HepG2 (cell line): Measurements from ENCODE around the gene SCYGR8. TPM values are rescaled to one million over a fixed set of nuclear protein-coding genes. Genes with fewer than 3 reads are reported as not detected.
A peak's percentile ranks its signal among the peaks of the same experiment; 100 is the strongest.

Experiments used
- ATAC-seq: fragments of 200-7000 bp; cut with Tn5 transposase; 3 replicates; pipeline ENCODE4 v1.9.1; 2020; ENCODE audit warnings: mild to moderate bottlenecking, moderate library complexity
- BruUV-seq: library from RNA; stranded (reverse); fragments of 400-500 nt; replicated peaks from 2 replicates; lab custom pipeline; 2021; lab: Mats Ljungman, UMichigan
- CTCF ChIA-PET: fragments of 300-600 bp; formaldehyde crosslinking; extraction: SDS; loops from one replicate; lab custom pipeline; 2021; ENCODE audit warnings: low total read pairs, inconsistent platforms, low intra/inter-chr PET ratio; lab: Yijun Ruan, JAX
- POLR2A ChIA-PET: fragments of 350-600 bp; sonication (Branson Sonifier 250); formaldehyde crosslinking; loops from one replicate; lab custom pipeline; 2020; ENCODE audit warnings: antibody characterized with exemption, inconsistent platforms; lab: Yijun Ruan, JAX
- DNase-seq: peaks from one replicate; pipeline ENCODE4 v3.0.0-alpha.2; 2015; ENCODE audit warnings: low spot score
- FAIRE-seq: peaks from 3 replicates; lab custom pipeline; 2011; peaks lifted over from hg19 to GRCh38; lab: Jason Lieb, UNC
- H2AFZ ChIP-seq: one replicate; pipeline ENCODE4 v1.6.1; 2011; ENCODE audit warnings: low read length, inconsistent platforms
- H3K27ac ChIP-seq: fragments of 300-600 bp; 3 replicates; pipeline ENCODE4 v1.8.0; 2011; ENCODE audit warnings: mixed run types, mild to moderate bottlenecking, mixed read lengths, low read length, inconsistent platforms; ENCODE audit not compliant: insufficient read depth; ENCODE audit errors: extremely low read length
- H3K27me3 ChIP-seq, 2 experiments: fragments of 200-600 bp in 1 of 2; 2 replicates in 1 of 2; 3 replicates in 1 of 2; pipeline versions ENCODE4 v1.6.0 to v1.8.0; 2011; ENCODE audit warnings: low read length in 2 of 2, mild to moderate bottlenecking in 2 of 2, moderate library complexity in 2 of 2, inconsistent platforms in 1 of 2; ENCODE audit not compliant: insufficient read depth in 2 of 2, control insufficient read depth in 1 of 2
- H3K36me3 ChIP-seq, 2 experiments: fragments of 200-600 bp in 1 of 2; replicated peaks in 1 of 2; 2 replicates in 1 of 2; 3 replicates in 1 of 2; pipeline versions ENCODE4 v1.5.1 to v1.8.0; 2011; ENCODE audit warnings: low read length in 2 of 2, inconsistent platforms in 1 of 2; ENCODE audit not compliant: insufficient read depth in 2 of 2, control insufficient read depth in 1 of 2
- H3K4me1 ChIP-seq: 2 replicates; pipeline ENCODE4 v1.5.1; 2012; ENCODE audit warnings: low read length, inconsistent platforms; ENCODE audit not compliant: insufficient read depth
- H3K4me2 ChIP-seq: 2 replicates; pipeline ENCODE4 v1.6.0; 2011; ENCODE audit warnings: low read depth, low read length, inconsistent platforms
- H3K4me3 ChIP-seq, 3 experiments: fragments of 200-600 bp in 1 of 3; sonication (generic), shearing (Covaris generic) in 1 of 3; replicated peaks in 1 of 3; 2 replicates each; pipeline ENCODE4 v1.5.1; 2011 to 2016; ENCODE audit warnings: low read length in 3 of 3, inconsistent platforms in 2 of 3, low read depth in 2 of 3, mild to moderate bottlenecking in 2 of 3, control low read depth in 1 of 3, mixed read lengths in 1 of 3; ENCODE audit not compliant: insufficient read depth in 1 of 3
- H3K79me2 ChIP-seq: one replicate; pipeline ENCODE4 v1.6.1; 2011; ENCODE audit warnings: low read length, inconsistent platforms; ENCODE audit not compliant: insufficient read depth
- H3K9ac ChIP-seq: 2 replicates; pipeline ENCODE4 v1.6.0; 2011; ENCODE audit warnings: mild to moderate bottlenecking, low read depth, low read length, inconsistent platforms; ENCODE audit not compliant: insufficient read depth
- H3K9me3 ChIP-seq: 2 replicates; pipeline ENCODE4 v1.5.1; 2012; ENCODE audit warnings: mild to moderate bottlenecking, low read length
- H4K20me1 ChIP-seq: 2 replicates; pipeline ENCODE4 v1.6.0; 2011; ENCODE audit warnings: inconsistent platforms, mild to moderate bottlenecking, low read length, moderate library complexity; ENCODE audit not compliant: insufficient read depth
- ARID5B ChIP-seq: IDR thresholded peaks from 2 replicates; pipeline ENCODE4 v1.4.0; 2020; ENCODE audit warnings: mild to moderate bottlenecking, missing genetic modification reagents
- ATAD3A ChIP-seq: sonication (generic); formaldehyde crosslinking; IDR thresholded peaks from 2 replicates; pipeline ENCODE4 v1.4.0; 2020; ENCODE audit warnings: missing genetic modification reagents
- CHCHD3 ChIP-seq: sonication (generic); formaldehyde crosslinking; IDR thresholded peaks from 2 replicates; pipeline ENCODE4 v1.8.0; 2022; ENCODE audit warnings: mild to moderate bottlenecking, missing genetic modification reagents, moderate library complexity
- CREB1 ChIP-seq, 2 experiments: fragments of 450-650 bp in 1 of 2; IDR thresholded peaks; 2 replicates each; pipeline ENCODE4 v1.6.1; 2016 to 2017; ENCODE audit warnings: control low read depth in 1 of 2, mild to moderate bottlenecking in 1 of 2, missing compliant biosample characterization in 1 of 2, missing genetic modification characterization in 1 of 2
- FOXK1 ChIP-seq: sonication (generic); formaldehyde crosslinking; IDR thresholded peaks from 2 replicates; pipeline ENCODE4 v1.4.0; 2020; ENCODE audit warnings: low read depth, missing genetic modification reagents, borderline replicate concordance
- HES4 ChIP-seq: sonication (generic); formaldehyde crosslinking; IDR thresholded peaks from 2 replicates; pipeline ENCODE4 v1.9.0; 2021; ENCODE audit warnings: mild to moderate bottlenecking, missing genetic modification reagents, borderline replicate concordance
- RERE ChIP-seq: IDR thresholded peaks from 2 replicates; pipeline ENCODE4 v1.6.1; 2016; ENCODE audit warnings: low read depth, missing genetic modification reagents, missing compliant biosample characterization
- ZNF563 ChIP-seq: sonication (generic); formaldehyde crosslinking; IDR thresholded peaks from 2 replicates; pipeline ENCODE4 v1.8.0; 2022; ENCODE audit warnings: mild to moderate bottlenecking, moderate library complexity, missing genetic modification reagents
- ZNF605 ChIP-seq: sonication (generic); formaldehyde crosslinking; IDR thresholded peaks from 2 replicates; pipeline ENCODE4 v1.8.0; 2022; ENCODE audit warnings: mild to moderate bottlenecking, missing genetic modification reagents
- WGBS: methylation state at CpG from one replicate; pipeline ENCODE4 v1.1.6; 2017; ENCODE audit warnings: low lambda C conversion rate; 5-methylcytosine and 5-hydroxymethylcytosine counted together
- in situ Hi-C: cut with HindIII; loops from 2 replicates; pipeline ENCODE4 v1.10.0; 2017; ENCODE audit warnings: low pct_unique_long_range_greater_than_20kb; ENCODE audit not compliant: extremely low pct_ligation_motif_present
- intact Hi-C: fragments of 100-400 bp; cut with micrococcal nuclease; formaldehyde crosslinking; loops from one replicate; pipeline ENCODE4 v1.10.0; 2022; ENCODE audit not compliant: unreplicated experiment
- polyA plus RNA-seq, 8 experiments: library from polyadenylated mRNA; depleted of rRNA in 3 of 8; stranded (reverse) in 7 of 8; unstranded in 1 of 8; fragments of >200 nt; fragmentation: Illumina TruSeq in 4 of 8; extraction: Trizol in 4 of 8; gene quantifications; 2 replicates each; pipeline versions ENCODE4 v1.2.1 to v1.2.3, GENCODE V29; 2011 to 2016; ENCODE audit warnings: low read depth in 4 of 8, missing spikeins in 1 of 8, mixed read lengths in 1 of 8; ENCODE audit not compliant: insufficient read depth in 1 of 8
- total RNA-seq, 5 experiments: library from RNA; depleted of rRNA; stranded (reverse); fragments of >200 nt; fragmentation: Illumina TruSeq; extraction: Trizol; gene quantifications; 2 replicates each; pipeline ENCODE4 v1.2.3, GENCODE V29; 2016; ENCODE audit warnings: low read depth in 1 of 5
- TF ChIP-seq, protein P1 (sequence below): IDR thresholded peaks from 2 replicates; pipeline ENCODE4 v1.6.1; 2018; ENCODE audit warnings: missing genetic modification reagents, mild to moderate bottlenecking, missing compliant biosample characterization

Gene SCYGR8
- total and polyA plus RNA-seq, 2 of the 13 experiments (the other 11 are each of a cell fraction or from before 2014, with no cell fraction given), result not detected

DNA sequence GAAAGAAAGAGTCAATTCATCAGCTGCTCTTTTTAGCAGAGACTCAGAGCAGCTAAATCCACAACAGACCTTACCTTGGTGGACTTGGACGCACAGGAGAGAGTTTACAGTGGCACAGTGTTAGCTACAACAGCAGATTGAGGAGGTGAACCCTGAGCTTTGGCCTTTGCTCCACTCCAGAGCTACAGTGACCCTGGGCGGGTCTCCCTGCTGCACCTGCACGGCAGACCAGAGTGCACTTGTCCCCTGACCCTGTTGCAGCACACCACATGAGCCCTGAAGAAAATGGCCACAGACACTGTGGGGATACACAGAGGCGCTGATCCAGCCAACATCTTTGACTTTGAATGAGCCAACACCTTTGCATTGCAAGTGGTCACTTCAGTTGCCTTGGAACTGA lies 38.8 kb upstream of the SCYGR8 start:
- Histone ChIP-seq H3K4me1 (peaks cover 30% of the 10 kb centered on the region), H3K4me2 (peak overlapping the region; percentile 33), H3K4me3 (no peak overlapping the region), H3K27me3 (no peaks in the 10 kb centered on the region), H3K79me2 (no peaks in the 10 kb centered on the region), H2AFZ (no peak overlapping the region), H3K36me3 (no peaks in the 10 kb centered on the region), H3K9me3 (no peaks in the 10 kb centered on the region), H4K20me1 (no peaks in the 10 kb centered on the region), H3K27ac (peak overlapping the region; percentile 1), H3K9ac (no peak overlapping the region)
- DNase-seq (peak; percentile 24), FAIRE-seq (peak; percentile 79), ATAC-seq (peak; percentile 95)
- ChIA-PET CTCF (no interaction called here), POLR2A (no interaction called here)
- intact Hi-C loops, result no loop called here
- 31% methylated on average over 4 of the region's 4 CpGs for WGBS
- in situ Hi-C loops, result no loop called here
- BruUV-seq, result no TSS peak
- no peak for TF ChIP-seq RERE (CRISPR knock-in tag)
- TF ChIP-seq HES4 (CRISPR knock-in tag), result 0 out of 2 replicates have a peak, but pooled peaks have one; percentile 27
- peak; percentile 87 for TF ChIP-seq ARID5B
- 0 out of 2 replicates have a peak, but pooled peaks have one; percentile 33 for TF ChIP-seq ZNF563 (CRISPR knock-in tag)
- TF ChIP-seq CHCHD3 (CRISPR knock-in tag), result no peak
- TF ChIP-seq ATAD3A (CRISPR knock-in tag), result no peak
- no peak for TF ChIP-seq CREB1 (IDR thresholded peaks at IDR 0.05)
- peak; percentile 13; the same call in 1 of the 2 replicates for TF ChIP-seq CREB1 (CRISPR knock-in tag; IDR thresholded peaks at IDR 0.05)
- TF ChIP-seq, protein P1, sequence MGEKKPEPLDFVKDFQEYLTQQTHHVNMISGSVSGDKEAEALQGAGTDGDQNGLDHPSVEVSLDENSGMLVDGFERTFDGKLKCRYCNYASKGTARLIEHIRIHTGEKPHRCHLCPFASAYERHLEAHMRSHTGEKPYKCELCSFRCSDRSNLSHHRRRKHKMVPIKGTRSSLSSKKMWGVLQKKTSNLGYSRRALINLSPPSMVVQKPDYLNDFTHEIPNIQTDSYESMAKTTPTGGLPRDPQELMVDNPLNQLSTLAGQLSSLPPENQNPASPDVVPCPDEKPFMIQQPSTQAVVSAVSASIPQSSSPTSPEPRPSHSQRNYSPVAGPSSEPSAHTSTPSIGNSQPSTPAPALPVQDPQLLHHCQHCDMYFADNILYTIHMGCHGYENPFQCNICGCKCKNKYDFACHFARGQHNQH (CRISPR knock-in tag), result 0 out of 2 replicates have a peak, but pooled peaks have one; percentile 30
- peak; percentile 36; the same call in 1 of the 2 replicates for TF ChIP-seq ZNF605 (CRISPR knock-in tag)
- 0 out of 2 replicates have a peak, but pooled peaks have one; percentile 19 for TF ChIP-seq FOXK1 (CRISPR knock-in tag)
